Activated effector memory CD4-positive, alpha-beta T cell treated with anti-CD3 and anti-CD28 coated beads, Interleukin-2, amount 50 U/mL, for 16 hours (primary cell): ENCODE data around the gene KCNT1.

Experiments used
- DNase-seq: peaks from one replicate; pipeline ENCODE4 v3.0.0-alpha.2; 2020

The KCNT1 gene

GRCh38 chr9:135673941-135674340, 28.0 kb upstream of the KCNT1 start:
- DNase-seq = no peak

GRCh38 chr9:135674977-135675376, 27.0 kb upstream of the KCNT1 start:
- DNase-seq = no peak

DNA sequence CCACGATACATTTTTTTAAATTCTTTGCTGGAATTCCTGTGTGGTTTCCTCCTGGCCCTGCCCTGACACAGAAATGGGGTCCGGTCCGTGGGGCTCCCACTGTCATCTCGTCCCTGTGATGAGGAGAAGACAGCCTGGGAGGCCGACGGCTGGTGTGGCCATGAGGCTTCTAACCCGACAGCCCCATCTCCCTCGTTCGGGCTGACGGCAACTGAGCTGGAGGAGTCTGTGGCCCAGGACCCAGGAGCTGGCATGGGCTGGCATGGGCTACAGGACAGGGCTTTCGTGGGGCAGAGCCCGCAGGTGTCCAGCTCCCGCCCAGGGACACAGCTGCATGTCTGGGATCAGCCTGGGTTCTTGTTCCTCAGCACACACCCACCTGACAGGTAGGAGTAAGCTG, 25.1 kb upstream of the KCNT1 start:
- no peak for DNase-seq

GRCh38 chr9:135677641-135678168, 24.3 kb upstream of the KCNT1 start:
- no peak for DNase-seq

GRCh38 chr9:135678236-135679017, 23.6 kb upstream of the KCNT1 start:
- no peak for DNase-seq

GRCh38 chr9:135680056-135680455, 21.9 kb upstream of the KCNT1 start:
- no peak for DNase-seq

GRCh38 chr9:135681161-135681560, 20.8 kb upstream of the KCNT1 start:
- no peak for DNase-seq

- DNase-seq = no peak
Observed at GRCh38 chr9:135683401-135684034, 18.5 kb upstream of the KCNT1 start.

GRCh38 chr9:135684691-135685090, 17.3 kb upstream of the KCNT1 start:
- no peak for DNase-seq

DNA sequence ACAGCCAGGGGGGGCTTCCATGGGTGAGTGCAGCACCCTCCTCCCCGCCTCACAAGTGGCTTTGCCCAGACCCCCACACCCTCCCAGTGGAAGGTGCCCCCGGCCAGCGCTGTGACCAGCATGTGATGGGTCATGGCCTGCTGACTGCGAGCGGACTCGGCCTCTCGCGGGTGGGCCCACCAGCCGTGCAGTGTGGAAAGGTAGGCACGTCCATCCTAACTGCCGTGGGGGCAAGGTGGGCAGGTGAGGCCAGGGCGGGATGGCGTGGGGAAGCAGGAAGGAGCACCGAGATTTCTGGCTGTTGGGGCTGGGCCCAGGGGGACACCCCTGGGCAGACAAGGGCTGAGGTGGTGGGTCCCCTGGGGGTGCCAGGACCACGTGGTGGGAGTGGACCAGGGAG, 14.8 kb upstream of the KCNT1 start:
- DNase-seq = no peak

- no peak for DNase-seq
Observed at GRCh38 chr9:135689011-135689410, 13.0 kb upstream of the KCNT1 start.

GRCh38 chr9:135690836-135691570, 11.0 kb upstream of the KCNT1 start:
- no peak for DNase-seq

DNA sequence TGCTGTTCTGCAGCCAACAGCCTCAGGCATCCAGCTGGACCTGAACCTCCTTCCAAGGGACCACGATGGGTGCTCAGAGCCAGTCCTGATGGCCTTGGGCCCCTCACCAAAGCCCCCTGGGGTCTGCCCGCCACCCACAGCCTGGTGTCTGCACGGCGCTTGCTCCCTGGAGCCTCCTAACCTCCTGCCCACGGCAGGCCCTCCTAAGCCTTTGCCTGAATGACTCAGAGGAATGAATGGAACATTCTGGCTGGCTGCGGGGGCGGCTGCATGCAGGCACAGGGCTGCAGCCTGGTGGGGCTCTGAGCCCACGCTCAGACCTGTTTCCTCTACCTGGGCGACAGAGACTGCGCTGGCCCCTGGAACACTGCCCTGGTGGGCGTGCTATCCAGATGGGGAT, 9.6 kb upstream of the KCNT1 start:
- no peak for DNase-seq

- no peak for DNase-seq
Observed at GRCh38 chr9:135693265-135693664, 8.7 kb upstream of the KCNT1 start.

DNA sequence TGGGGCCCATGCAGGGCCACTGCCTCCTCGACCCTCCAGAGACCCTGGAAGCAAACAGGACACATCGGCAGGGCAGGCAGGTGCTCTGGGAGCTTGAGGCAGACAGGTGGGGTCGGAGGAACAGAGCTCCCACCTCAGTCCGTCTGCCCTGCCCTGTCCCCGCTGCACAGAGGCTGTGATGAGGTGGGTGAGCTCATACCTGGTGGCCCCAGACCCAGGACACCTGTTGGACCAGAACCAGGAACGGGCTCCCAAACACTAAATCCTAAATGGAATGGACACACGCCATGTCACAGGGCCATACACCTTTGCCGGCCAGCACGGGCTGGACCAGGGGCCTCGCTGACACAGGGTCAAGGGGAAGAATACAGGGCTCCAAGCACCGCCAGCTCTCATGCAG, 8.2 kb upstream of the KCNT1 start:
- DNase-seq = no peak

GRCh38 chr9:135694414-135694813, 7.6 kb upstream of the KCNT1 start:
- DNase-seq = no peak

GRCh38 chr9:135695036-135695435, 6.9 kb upstream of the KCNT1 start:
- no peak for DNase-seq

GRCh38 chr9:135695642-135696041, 6.3 kb upstream of the KCNT1 start:
- DNase-seq = no peak

DNA sequence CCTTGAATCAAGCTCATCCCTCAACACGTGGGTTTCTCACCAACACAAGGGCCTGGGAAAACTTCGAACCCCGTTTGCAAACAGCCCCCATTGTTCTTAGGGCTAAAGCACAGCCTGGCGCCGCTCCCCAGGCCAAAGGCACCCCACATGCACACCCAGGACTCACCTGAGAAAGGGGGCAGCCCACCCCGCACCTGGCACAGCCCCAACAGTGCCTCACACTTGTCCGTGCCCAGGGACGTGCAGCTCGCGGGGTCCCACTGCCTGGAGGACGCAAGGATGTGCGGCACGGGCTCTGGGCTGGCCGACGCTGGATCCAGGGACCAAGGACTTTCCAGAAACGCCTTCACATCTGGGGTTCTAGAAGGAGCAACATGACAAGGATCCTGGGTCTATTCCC, 5.5 kb upstream of the KCNT1 start:
- no peak for DNase-seq

- no peak for DNase-seq
Observed at GRCh38 chr9:135697226-135697625, 4.8 kb upstream of the KCNT1 start.

- no peak for DNase-seq
Observed at GRCh38 chr9:135698236-135698635, 3.7 kb upstream of the KCNT1 start.

GRCh38 chr9:135698767-135699166, 3.2 kb upstream of the KCNT1 start:
- DNase-seq = no peak

GRCh38 chr9:135699440-135699839, 2.5 kb upstream of the KCNT1 start, which contains the start of gene SOHLH1:
SOHLH1 (minus strand) TSS chr9:135699481; CDS start chr9:135699467, 14 bp downstream.
- no peak for DNase-seq

DNA sequence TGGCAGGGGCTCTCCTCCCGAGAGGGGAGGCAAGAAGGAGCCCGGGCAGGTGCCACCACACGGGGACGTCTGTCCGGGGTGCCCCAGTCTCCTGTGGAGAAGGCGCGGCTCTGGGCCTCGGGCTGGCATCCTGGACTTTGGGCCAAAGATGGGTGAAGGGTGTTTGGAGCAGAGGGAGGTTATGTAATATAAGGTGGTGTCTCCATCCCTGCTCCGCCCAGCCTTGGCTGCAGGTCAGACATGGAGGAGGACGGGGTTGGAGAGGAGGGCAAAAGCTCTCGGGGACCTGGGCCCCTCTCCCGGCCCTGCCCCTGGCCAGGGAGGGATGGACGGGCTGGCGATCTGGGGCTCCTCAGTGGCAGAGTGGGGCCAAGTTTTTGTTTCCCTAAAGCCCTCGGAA, 1.5 kb upstream of the KCNT1 start:
- no peak for DNase-seq
